GOT3 (cell line): Measurements from ENCODE around the gene CKS1B.

Experiments used
- DNase-seq: peaks from one replicate; lab custom pipeline; 2025; ENCODE audit warnings: mixed read lengths; lab: John Stamatoyannopoulos, UW

CKS1B gene

DNA sequence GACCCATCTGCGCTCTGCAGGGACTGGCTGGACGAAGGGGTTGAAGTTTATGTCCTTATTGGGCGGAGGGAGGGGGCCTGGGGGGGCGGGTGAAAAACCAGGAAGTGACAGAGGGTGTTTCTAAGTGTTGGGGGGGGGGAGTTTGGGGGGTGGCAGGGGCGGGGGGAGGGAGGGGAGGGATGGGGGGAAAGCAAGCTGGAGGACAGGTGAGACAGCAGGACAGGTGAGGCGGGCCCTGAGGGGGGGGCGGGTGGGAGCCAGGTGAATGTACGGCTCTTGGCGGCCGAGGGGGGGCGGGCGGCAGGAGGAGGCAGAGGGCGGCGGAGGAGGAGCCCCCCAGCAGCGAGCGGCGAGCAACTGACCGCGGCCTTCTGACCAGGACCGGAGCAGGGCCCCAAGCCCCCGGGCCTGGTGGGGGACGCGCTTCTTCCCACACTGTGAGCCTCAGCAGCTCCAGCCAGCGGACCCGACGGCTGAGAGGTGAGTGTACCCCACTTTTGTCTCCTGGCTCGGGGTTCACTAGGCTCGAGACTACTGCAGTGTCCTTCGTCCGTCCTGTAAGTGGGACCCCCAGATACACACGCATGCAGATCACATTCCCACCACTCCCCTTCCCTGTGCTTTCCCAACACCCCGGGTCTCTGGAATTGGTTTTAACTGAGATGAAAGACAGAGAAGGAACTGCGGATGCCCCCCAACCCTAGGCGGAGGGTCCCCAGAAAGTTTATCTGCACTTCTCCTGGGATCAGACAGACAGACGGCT lies 28.2 kb downstream of the CKS1B start, which contains the start of gene ZBTB7B:
ZBTB7B (plus strand) TSS at position 339 of the 763 bp plus-strand sequence. CDS start 11,859 bp downstream, outside the sequence.
- no peak for DNase-seq

DNA sequence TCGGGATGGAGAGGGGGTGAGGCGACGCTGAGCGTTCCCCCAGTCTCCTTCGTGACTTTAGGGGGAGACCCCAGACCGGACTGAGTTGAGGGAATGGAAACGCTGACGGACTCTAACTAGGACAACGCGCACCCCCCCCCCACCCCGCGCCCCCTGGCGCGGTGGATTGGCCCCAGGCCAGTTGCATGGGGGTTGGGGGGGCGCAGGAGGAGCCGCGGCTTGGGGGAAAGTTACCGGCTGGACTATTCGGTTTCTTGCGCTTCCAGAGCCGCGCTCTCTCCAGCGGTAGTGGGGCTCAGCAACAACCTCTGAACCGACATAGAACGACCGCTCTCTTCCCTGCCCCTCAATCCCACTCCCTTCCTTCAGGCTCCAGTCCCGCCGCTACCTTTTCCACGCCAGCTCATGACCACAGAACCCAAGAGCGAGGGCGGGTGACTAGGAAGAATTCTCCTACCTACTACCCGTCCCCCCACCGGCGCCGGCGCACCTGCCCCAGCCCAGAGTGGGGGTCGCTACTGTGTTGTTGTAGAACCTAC lies 28.8 kb downstream of the CKS1B start:
- DNase-seq, result no peak

DNA sequence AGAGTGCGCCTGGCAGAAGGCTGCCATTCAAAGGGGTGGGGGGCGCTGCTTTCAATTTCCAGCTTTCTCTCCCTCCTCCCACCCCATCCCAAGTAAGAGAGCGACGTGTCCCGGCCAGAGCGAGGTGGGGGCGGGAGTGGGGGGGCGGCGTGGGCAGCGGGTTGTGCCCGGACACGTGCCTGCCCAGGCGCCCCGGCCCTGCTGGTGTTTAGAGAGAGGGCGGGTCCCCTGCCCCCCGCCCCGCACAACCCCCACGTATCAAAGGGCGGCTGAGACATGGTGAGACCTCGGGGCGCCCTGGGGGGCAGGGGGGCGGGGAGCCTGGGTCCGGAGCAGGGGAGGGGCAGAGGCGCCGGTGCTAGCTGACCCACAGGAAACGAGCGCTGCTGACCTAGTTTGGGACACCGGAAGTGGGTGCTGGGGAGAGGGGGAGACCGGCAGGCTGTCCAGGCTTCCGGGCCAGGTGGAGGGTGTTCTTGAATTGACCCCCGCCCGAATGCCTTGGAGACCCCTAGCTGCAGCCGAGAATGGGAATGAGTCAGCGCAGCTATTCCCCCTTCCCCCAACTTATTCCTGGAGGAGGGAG lies 29.4 kb downstream of the CKS1B start:
- DNase-seq, result no peak

DNA sequence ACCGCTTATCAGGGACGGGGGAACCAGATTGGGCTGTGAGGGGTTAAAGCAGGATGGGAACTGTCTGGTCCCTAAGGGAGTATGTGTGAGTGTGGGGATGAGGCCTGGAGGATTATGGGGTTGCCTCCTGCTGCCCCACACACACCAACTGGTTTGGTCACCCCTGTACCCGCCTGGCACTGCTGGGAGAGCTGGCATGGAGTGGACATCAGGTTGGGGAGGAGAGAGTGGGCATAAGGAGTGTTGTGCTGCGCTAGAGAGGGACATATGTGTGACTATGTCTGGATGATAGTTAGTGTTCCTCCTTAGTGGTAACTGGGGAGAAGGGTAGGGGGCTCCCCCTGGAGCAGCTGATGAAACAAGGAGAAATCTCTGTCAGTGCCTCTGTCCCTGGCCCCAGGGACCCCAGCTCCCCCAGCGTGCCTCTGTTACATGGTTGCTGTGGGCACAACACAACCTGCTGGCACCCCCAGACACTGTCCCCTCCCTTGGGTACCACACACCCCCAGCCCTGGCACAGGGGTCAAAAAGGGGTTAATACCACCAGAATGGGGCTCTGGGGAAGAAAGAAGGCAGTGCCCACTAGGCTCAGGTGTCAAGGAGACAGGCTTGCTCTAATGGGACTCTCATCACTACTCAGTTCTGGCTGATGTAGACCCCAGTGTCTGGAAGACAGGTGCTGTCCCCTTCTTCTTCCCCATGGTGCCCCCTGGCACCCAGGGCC lies 30.0 kb downstream of the CKS1B start:
- DNase-seq, result no peak

DNA sequence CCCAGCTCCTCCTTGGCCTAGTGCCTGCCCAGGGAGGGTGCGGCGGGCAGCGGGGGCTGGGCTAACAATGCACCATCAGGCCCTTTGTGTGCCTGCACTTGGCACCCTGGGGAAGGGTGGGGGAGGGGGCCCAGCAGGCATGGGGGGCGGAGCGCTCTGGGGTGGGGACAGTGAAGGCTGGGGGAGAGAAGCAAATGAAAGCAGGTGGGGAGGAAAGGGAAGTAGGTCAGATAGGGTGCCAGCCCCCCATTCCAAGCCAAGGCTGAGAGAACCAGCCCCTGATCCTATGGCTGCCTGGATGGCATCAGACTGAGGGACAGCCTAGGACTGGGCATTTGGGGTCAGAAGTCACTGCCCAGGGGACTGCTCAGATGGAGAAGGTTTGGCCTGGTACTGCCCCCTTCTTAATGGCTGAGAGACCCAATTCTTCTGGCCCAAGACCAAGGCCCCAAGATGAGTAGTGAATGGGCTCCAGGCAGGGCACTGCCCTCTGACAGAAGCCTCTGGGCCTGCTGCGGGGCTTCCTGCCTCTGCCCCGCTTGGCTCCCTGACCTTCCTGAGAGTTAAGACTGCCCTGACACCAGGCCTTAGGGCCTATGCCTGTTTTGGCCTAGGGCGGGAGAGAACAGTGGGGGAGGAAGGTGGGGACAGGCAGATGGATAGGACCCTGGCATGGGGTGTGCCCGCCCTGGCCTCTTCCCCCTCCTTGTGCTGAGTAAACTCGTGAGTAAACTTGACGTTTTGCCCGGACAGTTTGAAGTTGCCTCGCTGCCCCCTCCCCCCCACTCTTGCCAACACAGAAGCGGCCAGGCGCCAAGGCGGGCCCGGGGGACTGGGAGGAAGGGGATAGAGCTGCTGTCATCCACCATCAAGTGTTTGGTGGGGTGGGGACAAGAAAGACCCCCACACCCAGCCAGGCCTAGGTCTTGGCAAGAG lies 30.9 kb downstream of the CKS1B start:
- DNase-seq, result no peak

DNA sequence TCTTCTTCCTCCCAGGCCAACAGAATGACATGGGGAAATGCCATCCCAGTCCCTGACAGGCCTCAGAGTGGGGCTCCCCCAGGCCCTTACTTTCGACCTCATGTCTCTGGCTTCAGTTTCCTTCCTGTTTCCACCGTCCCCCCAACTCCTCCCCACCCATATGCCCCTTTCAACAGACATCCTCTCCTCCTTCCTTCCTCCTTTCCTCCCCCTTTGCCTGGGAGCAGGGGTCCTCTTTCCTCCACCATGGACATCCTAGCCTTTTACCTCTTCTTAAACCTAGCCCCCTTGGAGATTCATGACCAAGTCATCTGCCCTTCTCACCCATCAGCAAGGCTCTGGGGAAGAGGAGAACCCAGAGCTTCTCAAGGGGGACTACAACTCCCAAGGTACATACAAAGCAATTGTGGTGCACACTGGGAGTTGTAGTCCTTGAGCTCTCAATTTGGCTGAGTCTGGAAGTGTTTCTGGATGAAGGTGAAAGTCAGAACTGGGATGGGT lies 32.2 kb downstream of the CKS1B start:
- no peak for DNase-seq

DNA sequence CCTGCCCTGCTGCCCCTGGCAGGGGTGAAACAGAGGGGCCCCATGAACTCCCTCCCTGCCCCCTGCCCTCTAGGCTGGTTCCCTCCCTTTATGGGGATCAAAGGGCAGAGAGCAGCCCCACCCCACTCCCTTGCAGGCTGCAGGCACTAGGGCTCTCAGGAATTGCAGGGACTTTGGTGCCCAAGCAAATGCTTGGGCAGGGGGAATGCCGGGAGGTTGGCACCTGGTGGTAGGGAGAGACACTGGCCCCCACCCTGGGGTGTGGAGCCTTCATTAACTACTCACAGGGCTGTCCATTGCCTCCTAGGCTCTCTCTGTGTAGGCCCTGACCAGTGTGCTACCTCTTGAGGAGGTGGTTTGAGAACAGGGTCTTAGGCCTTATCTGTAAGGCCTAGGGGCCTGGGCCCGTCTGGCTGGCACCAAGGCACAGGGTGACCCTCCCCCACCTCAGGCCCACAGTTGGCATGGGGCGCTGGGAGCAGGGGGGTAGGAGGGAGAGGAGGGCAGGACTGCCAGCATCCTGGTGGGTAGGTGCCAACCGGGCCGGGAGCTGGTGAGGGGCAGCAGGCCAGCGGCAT lies 32.9 kb downstream of the CKS1B start:
- DNase-seq, result no peak

DNA sequence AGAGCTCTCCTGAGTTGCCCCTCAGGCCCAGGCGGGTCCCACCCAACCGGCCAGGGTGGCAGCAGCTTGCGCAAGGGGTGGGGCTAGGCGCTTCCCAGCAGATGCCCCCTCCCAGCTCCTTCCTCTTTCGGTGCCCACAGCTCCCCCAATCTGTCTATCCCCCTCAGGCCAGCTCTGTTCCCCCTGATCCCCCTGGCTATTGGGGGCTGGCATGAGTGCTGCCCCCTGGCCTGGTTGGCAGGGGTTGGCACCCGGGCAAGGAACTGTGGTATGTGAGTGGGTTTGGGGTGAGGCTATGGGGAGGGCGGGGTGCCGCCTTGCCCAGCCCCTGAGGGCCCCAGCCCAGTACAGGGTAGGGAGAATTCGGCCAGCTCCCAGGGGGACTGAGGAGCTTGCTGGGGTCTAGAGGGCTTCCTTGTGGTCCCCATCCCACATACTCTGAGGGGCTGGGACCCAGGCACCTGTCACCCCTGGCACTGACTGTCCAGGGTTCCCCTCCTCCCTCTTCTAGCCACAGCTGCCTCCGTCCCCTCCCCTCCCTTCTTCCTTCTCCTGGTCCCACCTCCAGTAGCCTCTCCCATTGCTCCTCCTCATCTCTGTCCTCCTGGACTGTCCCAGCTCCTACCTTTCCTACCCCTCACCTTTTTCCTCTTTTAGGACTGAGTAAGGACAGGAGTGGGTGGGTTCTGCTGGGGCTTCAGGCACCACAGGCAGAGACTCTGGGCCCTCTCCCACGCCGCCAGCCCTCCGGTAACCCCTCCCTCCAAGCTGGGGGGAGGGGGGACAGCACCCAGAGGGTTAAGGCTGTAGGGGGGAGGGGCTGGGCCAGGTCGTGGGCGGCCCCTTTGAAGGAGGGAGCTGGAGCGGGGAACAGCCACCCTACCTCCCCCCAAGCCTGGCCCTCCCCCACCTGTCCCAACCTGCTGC lies 33.8 kb downstream of the CKS1B start:
- DNase-seq, result no peak

DNA sequence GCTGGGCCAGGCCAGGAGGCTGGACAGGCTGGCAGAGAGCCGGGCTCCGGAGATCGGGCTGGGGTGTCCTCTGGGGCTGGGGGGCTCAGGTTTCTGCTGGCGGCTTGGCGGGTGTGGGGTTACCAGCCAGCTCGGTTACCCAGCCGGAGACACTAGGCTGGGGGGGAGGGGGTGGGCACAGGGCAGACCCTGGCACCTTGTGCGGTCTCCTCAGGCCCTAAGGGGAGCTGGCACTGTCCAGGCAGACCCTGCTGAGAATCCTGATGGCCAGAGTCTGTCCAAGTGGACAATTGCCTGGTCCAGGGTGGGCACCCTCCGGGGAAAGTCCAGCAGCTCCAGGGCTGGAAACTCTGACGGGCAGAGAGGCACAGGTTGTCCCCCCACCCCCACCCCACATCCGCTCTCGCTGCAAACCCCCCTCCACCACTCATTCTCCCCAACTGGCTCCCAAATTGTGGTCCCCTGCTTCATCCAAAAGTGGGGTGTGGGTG lies 34.8 kb downstream of the CKS1B start:
- no peak for DNase-seq

DNA sequence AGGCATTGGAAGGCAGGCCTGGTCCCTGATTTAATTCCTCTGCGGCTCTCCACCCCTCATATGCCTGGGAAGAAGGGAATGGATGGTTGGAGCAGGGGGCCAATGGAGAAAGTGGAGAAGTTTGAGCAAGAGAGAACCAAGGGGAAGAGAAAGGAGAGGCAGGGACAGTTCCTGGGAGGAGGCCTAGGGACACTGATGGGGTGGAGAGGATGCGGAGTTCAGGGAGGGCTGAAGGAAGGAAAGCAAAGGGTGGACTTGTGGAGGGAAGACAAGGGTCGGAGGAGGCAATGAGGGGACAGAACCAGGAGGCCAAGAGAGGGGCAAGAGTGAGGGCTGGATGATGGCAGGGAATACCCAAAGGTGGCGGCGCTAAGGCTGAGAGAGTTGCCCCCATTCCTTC lies 35.3 kb downstream of the CKS1B start:
- DNase-seq, result no peak

DNA sequence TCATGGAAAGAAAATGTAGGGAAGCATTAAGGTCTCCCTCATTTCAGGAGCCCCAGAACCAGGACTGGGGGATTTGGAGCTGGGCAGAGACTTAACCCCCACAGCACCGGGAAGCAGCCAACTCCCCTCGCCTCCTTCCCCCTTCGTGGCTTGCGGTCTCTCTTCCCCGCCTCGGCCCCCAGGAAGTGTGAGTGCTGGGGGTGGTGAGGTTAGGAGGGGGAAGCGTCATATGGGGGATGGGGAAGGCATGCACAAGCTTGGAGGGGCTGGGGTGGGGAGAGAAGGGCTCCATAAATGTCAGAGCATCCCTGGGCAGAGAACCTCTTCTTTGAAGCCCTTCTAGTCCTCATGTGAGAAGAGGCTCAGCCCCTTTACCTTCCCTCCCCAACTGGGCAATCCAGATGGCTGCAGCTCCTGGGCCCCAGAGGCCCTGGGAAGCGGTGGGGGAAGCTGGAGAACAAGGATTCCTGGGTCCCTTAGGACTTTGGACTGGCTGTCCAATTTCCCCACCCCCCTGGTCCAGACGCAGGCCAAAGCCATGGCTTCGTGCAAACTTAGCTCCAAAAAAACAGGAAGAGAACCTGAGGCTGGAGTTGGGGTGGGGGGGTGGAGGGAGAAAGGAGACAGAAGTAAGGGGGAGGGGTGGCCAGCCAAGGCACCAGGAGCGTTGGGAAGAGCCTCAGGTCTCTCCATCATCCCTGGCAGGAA lies 35.9 kb downstream of the CKS1B start:
- DNase-seq, result no peak

DNA sequence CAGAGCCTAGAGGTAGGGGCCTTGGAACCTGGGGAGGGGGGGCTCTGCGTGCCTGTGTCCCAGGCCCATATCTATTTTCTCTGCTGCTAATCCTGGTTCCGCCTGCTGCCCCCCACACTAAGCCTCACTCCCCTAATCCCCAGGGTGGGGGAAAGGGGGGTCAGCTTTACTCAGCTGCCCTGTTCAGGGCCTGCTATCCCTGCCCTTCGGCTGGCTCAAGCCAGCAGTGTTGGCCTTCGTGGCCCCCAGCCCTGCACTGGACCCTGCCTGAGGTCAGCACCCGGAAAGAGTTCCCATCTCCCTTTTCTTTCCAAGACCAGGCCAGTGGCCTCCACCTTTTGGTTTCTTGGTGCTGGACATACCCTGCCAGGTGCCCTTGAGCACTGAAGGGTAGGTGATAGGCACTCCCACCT lies 36.5 kb downstream of the CKS1B start:
- DNase-seq, result no peak

DNA sequence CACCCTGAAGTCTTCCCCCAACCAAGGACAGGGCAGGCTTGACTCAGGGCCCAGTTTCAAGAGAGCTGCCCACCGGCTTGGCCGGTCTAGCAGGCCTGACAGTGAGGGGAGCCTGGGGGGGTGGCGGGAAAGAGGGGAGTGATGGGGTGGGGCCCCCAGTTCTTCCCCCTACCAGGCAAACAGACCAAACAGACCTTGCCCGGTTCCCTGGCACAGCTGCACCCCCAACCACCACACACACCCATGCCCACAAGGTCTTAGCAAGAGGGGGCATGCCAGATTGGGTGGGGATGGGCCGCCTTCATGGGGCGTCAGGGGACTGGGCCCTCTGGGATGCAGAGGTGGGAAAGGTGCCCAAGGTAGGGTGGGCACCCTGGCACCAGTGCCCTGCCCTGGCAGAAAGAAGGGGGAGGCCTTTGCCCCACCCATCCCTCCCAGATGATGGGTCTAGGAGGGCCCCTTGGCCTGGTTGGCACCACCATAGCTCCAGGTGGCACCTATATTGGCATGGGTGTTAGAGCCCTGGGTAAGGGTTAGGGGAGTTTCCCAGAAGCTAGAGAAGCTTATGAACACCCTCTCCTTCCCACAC lies 37.0 kb downstream of the CKS1B start:
- DNase-seq, result no peak

DNA sequence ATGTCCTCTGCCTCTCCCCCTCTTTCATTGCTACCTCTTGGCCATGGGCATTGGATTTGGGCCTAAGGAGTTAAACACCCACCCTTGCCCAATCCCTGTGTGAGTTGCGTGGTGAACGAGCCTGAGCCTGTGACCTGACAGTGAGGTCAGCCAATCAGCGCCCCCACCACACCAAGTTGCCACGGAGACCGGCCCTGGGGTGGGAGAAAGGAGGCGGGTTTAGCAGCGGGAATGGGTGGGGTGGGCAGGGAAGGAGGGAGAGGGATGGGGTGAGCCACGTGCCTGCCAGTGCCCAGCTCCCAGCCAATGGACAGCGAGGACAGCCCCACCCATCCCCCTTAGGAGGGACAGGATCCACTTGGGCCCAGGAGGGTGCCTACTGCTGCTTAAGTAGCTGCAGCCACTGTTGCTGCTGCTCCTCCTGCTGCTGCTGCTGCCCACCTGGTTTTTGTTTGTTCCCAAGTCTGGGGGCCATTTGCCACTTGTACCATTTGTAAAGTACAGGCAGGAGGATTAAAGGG lies 37.6 kb downstream of the CKS1B start:
- no peak for DNase-seq

DNA sequence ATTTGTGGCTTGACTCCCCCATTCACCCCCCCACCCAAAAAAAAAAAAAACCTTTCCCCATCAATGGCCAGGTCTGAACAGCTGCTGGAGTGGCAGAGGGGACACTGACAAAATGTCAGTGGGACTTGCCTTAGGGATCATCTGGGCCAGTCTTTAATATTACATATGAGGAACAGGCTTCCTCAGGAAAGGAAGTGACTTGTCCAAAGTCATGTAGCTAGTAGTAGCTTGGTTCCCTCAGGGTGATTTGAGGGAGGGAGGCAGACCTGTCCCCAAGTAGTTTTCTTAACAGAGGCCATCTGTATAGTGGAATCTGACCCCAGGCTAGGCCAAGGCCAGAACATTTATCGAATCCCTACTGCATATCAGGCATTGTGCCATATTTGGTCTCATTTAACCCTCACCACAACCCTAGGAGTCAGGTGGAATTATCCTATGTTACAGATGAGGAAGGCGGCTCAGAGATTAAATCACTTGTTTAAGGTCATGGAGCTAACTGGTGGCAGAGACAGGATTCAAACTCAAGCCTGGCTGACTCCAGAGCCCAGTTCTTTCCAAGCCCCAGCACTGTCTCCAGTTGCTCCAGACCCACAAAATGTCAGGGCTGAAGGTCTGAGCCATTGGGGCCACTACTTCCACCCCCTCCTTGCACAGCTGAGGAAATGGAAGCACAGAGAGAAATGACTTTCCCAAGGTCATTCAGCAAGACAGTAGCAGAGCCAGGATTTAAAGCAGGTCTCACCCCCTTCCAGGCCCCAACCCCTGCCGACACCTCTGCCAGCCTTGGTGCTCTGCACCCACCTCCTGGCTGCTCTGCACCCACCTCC lies 38.5 kb downstream of the CKS1B start:
- no peak for DNase-seq

DNA sequence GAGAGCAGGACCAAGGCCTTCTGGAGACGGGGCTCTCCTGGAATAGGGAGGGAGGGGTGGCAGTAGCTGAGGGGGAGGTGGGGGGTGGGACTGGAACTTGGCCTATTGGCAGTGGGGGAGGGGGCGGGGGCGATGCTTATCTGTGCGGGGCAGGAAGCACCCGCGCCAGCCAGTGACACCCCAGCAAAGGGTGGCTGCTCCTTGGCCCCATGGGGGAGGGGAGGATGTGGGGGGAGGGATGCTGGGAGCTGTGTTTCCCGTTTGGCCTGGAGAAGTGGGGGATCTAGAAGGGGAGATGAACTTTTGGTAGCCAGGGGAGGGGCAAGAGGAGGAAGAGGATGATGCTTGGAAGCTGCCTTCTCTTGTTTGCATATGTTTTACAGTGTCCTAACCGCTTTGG lies 39.2 kb downstream of the CKS1B start:
- no peak for DNase-seq

DNA sequence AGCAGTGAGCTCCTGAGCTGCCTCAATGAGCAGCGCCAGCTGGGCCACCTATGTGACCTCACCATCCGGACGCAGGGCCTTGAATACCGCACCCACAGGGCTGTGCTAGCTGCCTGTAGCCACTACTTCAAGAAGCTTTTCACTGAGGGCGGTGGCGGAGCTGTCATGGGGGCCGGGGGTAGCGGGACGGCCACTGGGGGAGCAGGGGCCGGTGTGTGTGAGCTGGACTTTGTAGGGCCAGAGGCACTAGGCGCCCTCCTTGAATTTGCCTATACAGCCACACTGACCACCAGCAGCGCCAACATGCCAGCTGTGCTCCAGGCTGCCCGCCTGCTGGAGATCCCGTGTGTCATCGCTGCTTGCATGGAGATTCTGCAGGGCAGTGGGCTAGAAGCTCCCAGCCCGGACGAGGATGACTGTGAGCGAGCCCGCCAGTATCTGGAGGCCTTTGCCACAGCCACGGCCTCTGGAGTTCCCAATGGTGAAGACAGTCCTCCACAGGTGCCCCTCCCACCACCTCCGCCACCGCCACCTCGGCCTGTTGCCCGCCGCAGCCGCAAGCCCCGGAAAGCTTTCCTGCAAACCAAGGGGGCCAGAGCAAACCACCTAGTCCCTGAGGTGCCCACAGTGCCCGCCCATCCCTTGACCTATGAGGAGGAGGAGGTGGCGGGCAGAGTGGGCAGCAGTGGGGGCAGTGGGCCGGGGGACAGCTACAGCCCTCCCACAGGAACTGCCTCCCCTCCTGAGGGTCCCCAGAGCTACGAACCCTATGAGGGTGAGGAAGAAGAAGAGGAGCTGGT lies 40.4 kb downstream of the CKS1B start:
- no peak for DNase-seq
